Amygdala (tissue), 56 donors: ENCODE data around the gene VAT1L.
A peak's percentile ranks its signal among the peaks of the same experiment; 100 is the strongest.
"Not testable (repeated sequence)": the region's sequence is repeated elsewhere in the genome, so short reads cannot be mapped to it uniquely, and the experiment has no call there.

Experiments
- DNase-seq, 56 donors: peaks; one replicate each; lab custom pipeline; 2025; lab: John Stamatoyannopoulos, UW

Gene VAT1L

DNA sequence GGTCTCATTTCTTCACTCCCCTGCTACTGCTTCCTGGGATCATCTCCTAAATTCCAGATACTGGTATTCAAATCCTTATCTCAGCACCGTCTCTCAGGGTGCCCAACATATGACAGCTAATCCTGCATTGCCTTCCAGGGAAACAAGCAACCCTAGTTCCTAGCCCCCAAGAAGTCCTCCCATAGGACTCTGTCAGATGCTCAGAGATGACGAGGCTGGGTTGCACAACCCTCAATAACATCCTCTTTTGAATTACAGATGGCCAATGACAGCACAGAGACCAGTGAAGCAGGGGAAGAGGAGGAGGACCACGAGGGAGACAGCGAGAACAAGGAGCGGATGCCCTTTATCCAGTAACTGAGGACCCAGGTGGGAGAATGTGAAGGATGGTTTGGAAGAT is 189.0 kb downstream of the VAT1L start:
- DNase-seq, result no peak

DNA sequence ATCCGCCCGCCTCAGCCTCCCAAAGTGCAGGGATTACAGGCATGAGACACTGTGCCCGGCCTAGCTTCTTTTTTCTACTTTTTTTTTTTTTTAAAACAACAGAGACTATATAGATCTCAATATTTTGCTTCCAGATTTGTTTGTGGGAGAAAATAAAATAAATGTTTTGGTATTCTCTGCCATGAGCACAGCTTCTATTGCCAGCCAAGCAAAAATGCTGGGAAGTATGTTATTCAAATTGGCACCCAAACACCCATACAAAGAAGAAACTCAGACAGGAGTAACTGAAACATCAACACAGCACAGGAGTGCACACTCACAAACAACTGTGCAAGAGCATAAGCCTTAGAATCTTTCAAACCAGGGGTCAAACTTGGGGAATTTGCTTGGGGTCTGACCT is 196.7 kb downstream of the VAT1L start:
- DNase-seq, result no peak

DNA sequence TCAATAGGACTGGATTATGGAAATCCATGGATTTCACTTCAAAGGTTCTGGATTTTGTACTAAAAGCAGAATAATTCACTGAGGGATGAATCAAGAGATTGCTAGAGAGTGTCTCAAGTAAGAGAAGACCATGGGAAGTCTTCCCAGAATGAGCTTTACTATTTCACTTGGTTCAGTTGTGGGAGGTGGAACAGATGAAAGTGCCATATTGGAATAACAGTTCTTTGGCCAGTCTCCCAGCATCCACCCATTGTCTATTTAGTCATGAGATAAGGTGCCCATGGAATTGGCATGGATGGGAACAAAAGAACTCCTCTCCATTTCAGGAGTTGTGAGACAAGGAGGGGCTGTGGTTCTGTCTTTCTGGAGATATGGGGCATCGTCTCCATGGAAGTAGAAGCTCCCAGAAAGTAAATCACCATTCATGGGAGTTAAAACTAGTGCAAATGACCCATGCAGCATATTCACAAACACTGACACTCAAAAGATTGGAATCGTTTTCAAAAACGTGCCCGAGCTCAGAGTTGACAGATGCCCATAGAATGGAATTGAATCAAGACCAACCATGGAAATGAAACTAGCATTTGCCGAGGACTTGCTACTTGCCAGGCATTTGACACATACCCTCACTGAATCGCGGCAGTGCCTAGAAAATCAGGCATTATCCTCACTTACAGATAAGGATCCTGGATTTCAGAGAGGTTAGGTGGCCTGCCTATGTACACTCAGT is 197.8 kb downstream of the VAT1L start:
- DNase-seq, result no peak

DNA sequence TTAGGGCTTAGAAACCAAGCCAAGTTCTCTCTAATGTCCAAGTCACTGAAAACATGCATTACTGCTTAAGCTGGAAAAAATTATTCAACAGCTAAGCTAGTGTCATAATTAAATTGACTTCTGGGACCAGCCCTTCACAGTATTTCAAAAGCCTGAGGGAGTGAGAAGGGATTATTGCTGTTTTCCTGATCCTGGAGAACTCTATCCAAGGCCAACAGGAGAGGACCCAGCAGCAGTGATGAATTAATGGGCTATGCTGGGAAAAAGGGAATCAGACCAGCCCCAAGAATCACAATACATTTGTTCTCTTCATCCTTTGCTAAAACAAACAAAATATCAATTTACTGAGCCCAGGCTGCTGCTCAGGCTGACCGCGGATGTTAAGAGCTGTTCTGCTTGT is 199.4 kb downstream of the VAT1L start:
- no peak for DNase-seq

DNA sequence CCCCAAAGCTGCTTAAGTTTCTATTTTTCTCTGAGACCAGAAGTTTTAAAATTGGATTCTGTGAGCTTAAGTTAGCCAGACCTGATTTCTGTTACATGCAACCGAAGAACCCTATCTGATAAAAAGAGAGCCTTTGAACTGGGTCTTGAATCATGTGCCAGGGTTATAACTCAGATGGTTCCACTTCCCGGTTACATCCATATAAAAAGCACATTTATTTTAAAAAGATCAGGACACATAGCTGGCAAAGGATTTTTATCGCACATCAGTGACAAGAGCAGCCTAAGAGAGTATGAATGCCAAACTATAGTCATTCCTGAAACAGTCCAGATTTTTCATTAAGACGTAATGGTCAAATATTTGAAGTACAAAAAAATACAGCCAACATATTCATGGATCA is 201.5 kb downstream of the VAT1L start:
- DNase-seq, result no peak

DNA sequence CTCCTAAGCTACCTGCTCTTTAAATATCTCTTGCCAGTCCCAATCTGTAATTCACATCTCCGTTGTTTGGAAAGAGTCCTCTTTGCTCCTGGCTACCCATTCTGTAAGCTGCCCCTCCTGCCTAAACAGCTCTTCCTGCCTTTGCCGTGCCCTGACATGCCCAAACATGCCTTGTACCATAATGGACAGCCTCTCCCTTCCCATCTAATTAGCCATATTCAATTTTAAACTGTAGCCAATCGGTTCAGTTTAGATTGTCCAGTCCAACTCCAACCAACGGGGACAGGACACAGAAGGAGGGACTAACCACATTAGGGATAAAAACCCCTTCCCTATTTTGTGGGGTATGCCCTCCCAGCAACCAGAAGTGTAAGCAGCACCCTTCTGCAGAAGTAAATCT is 203.3 kb downstream of the VAT1L start:
- no peak for DNase-seq

DNA sequence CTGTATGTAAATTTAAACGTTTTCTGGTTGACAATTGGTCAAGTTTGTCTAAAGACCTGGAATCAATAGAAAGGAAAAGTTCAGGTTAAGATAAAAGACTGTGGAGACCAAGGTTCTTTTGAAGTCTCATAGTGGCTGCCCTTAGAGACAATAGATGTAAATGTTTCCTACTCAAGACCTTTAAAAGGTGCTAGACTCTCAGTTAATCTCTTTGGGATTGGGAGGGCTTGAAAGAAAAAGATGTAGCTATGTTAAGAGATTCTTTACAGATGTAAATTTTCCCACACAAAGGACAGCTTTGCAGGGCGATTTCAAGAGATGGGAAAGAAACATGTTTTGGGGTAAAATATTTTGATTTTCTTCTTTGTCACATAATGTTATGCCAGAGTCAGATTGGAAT is 204.0 kb downstream of the VAT1L start:
- DNase-seq, result not testable (repeated sequence)

DNA sequence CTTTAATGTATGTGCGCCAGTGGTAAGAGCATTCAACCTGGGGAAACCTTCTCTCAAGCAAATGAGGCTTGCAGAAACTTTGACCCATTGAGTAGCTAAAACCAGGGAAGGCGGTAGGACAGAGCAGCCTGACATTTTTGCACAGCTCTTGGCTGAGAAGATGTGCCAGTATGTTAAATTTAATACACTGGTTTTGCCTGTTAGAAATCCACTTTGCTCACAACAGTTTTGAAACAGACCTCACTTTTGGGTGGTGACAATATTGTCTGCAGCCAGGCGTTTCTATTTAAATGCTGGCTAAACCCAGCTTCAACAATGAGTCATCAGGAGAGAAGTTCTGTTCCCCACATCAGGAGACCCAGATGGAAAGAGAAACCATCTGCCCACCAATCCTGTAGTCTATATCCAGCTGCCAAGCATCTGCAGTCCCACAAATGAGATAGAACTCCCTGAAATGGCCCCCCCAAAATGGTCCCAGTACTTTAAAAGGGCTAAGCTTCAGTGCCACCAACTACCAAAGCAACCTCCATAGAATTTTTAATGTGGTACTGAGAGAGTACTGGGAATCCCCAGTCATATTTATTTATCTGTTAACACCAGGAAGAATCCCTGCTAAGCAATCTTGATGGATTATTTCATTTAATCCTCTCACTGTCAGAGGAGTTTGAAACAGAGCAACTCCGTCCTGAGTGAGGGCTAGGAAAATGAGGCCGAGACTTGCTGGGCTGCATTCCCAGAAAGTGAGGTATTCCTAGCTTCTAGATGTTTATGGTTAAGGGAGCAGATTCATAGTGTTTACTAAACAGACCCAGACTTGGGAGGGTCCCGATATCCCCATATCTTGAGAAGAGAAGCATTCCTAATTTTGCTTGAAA is 205.0 kb downstream of the VAT1L start:
- peak in 4 of 56 donors; percentile 1 to 19 (median 2) for DNase-seq

DNA sequence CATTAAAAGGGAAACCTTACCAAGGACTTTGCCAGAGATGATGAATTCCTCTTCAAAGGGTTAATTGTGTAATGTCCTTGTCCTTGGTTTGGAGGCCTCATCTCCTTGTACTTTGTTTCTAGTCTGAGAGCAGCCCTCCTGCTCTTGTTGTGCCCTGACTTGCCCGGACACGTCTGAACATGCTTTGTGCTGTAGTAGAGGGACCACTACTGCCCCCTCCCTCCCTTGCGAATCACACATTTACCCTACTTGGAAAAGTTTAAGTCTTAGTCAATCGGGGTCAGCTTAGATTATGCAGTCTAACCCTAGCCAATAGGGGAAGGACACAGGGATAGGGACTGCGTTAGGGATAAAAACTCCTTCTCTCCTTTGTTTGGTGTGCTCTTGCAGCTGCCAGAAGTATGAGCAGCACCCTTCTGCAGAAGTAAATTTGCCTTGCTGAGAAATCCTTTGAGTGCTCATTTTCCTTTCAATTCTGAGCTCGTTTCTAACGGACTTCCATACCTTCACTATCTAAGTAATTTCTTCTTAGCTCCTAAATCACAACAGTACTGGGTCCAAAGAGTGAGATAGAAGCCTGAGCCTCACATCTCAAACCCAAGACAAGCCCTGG is 207.6 kb downstream of the VAT1L start:
- no peak for DNase-seq

DNA sequence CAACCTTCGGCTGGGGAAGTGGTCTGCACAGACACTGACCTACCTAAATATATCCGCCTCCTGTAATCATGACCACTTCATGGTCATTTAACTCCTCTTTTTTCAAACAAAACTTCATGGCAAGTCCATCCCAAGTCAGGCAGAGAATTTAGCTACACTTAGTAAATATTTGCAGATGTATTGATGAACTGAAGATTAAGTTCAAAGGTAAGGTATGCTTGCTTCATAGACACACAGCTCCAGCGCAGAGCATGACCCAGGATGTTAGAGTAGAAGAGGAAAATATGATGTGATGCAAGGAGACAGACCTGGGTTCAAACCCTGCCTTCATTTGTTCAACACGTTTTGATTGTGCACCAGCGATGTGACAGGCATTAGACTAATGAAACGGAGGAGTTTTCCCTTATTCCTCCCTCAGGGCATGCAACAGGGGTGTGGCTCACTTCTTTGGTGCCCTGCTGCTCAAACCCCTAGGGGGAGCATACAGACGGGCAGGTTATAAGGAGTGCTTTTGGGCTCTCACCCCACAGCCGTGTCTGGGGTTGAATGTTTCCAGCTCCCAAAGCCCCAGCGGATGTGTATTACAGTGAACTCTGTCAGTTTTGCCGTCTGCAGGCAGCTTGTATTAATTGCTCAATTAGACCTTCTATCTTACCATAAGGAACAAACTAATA is 210.1 kb downstream of the VAT1L start:
- no peak for DNase-seq

DNA sequence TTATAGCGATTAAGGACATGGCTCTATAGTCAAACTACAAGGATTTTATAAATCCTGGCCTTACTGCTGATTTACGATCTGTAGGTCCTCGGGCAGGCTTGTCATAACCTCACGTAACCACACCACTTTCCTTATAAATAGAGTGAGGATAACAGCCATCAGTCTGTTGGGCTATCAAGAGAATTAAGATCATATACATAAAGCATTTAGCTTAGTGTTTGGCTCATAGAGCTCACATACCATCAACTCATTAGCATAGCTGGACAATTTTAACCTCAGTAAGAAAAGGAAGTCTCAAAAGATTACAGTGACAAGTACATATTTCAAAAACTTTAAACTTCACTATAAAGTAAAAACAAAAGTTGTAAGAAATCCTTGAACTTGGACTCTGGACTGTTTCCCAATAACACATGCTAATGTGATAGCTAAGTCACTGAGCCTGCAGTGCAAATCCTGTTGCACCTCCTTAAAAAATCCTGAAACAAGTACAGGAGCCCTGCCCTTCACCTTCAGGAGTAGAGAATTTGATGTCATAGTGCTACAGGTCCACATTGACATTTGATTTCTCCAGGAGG is 213.2 kb downstream of the VAT1L start:
- DNase-seq, result no peak

DNA sequence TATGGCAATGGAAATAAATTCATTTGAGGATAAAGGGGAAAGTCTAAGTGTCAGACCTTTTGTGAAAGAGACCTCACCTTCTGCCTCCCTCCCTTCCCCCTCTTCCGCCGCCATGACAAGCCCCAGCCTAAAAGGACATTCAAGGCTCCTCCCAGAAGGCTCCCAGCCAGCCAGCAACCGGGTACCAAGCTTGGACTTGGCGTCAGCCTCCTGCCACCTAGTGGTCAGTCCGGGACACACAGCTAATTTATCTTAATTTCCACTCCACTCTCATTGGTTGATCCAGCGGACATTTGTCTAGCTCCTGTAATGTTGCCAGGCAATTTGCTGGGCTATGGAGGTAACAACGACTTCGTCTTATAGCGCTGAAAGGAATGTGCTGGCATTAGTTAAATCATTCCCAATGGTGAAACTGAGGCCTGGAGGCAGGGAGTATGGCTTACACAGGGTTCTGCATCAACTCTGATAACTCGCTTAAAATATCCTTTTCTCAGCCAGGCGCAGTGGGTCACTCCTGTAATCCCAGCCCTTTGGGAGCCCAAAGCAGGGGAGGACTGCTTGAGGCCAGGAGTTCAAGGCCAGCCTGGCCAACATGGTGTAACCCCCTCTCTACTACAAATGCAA is 214.7 kb downstream of the VAT1L start:
- DNase-seq, result peak in 53 of 56 donors; percentile 5 to 83 (median 47)

DNA sequence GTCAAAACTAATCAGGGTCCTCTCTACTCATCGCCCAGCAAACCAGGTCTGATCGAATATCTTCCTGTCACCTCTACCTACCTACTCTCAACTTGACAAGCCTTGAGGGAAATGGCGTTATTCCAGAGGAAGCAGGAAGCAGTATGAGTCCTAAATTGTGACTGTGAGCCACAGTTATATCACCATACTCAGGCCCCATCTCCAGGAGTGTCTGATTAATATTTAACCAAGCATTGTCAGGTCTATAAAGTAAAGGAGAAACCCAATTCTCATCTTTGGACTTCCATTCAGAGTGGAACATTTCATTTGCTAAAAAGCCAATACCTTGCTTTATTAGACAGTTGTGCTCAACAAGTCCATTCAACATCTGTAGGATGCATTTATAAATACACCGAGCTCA is 216.2 kb downstream of the VAT1L start:
- no peak for DNase-seq

DNA sequence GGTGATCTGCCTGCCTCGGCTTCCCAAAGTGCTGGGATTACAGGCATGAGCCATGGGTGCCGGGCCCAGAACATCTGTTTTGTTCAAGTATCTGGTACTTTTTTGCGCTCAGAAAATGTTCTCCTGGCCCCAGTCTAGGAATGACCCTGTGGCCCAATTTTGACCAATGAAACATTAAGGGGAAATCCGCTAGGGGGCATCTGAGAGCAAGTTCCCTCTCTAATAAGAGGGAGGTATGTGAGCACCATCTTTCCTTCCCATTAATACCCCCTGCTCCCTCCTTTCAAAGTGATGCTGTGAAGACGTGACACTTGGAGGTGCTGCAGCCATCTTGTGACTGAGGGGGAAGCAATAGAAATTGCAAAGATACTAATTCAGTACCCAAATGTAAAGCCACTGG is 217.5 kb downstream of the VAT1L start:
- no peak for DNase-seq

DNA sequence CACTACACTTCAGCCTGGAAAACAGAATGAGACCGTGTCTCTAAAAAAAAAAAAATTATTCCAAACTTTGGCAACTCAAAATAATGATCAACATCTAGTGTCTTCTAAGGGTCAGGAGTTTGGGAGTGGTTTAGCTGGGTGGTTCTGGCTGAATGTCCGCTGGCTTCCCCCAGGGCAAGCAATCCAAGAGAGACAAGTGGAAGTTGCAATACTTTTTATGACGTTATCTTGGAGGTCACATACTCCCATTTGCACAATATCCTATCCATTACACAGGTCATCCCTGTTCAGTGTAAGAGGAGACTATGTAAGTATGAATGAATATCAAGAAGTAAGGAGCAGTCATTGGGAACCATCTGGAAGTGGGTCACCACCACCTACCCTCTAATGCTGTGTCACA is 218.8 kb downstream of the VAT1L start:
- DNase-seq, result no peak

DNA sequence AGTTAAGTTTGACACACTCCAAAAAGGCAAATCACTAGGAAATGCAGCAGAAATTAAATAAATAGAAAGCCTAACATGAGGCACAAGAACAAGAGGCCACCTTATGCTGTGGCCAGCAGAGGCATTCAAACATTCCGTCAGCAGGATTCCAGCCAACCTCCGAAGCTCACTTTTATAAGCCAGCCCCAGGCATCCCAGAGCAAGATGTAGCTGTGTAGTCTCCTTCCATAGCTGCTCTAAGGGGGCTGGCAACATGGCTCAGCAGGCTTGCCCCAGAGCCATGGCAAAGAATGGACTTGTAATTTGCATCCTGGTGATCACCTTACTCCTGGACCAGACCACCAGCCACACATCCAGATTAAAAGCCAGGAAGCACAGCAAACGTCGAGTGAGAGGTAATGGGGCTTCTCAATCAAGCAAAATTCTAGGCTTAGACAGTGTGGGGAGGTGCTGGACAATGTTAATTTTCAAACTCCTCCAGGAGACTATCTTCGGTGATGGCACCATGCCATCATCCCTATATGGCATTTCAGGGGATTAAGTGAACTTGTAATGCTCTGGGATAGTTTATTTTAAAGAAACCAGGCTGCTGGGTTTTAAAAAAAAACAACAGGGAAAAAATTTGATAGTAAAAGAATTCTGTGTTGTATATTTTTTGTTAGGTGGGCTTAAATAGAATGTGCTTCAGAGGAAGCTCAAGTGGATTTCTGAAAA is 234.1 kb downstream of the VAT1L start, which contains the start of gene CLEC3A:
TSS of gene CLEC3A (plus strand) at position 202 of the 714 bp plus-strand sequence. CDS start at position 281, 79 bp downstream.
- no peak for DNase-seq

DNA sequence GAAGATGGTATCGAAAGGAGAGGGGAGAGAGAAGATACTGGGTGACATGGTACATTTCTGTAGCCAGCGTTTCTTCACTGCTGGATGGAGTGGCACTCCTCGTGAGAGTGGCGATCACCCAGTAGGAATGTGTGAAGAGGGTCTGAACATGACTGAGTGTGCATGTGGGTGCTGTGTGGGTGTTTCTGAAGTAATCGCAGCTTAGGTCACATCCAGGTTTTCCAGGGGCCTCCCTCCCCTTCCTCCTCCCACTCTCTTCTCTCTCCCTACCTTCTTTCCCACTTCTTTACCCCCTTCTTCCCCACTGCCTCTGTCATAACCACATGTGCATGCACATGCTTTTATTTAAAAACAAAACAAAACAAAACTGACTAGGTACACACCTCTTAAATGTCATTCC is 235.8 kb downstream of the VAT1L start:
- no peak for DNase-seq

DNA sequence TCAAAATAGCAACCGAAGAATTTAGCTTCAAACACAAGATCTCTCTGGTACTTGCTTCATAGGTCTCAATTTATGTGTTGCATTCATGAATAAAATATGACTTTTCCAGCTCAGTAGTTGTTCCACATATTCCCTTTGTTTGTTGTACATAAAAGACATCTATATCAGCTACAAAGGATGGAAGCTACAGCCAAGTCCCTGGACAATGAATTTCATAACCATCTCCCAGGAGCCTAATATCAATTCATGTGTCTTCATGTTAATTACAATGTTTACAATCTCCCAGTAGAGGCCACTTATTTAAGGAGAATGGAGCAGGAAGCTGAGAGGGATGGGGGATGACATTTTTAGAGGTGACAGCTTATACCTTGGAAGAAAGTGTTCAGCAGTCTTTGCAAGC is 237.3 kb downstream of the VAT1L start:
- no peak for DNase-seq

DNA sequence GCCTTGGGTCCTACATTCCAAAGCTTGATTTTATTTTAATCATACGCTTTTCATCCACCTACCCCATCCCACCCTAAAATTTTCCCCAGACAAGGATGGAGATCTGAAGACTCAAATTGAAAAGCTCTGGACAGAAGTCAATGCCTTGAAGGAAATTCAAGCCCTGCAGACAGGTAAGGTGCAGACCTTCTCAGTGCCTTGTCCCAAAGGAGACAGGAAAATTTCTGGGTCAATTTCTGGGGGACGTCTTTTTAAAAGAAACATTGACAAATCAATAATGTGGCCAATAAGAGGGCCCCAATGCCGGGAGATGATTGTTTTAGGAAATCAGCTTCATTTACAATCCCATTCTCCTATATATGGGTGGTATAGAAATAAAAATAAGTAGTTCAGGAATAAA is 239.7 kb downstream of the VAT1L start:
- DNase-seq, result no peak
